Trophoblast cell (in vitro differentiated cells and primary cell): ENCODE data around the gene LDLRAD3.

ENCODE experiments used
- DNase-seq, 2 donors: peaks; one replicate each; pipeline ENCODE4 v3.0.0-alpha.2; 2016
- H2AFZ ChIP-seq: 2 replicates; pipeline ENCODE4 v1.6.1; 2013; ENCODE audit warnings: low read length, moderate library complexity, mild to moderate bottlenecking; ENCODE audit not compliant: insufficient read depth, poor library complexity
- H2AK5ac ChIP-seq: 2 replicates; pipeline ENCODE4 v1.6.1; 2013; ENCODE audit warnings: mild to moderate bottlenecking, low read length
- H2BK120ac ChIP-seq: 2 replicates; pipeline ENCODE4 v1.6.1; 2013; ENCODE audit warnings: low read length, mild to moderate bottlenecking, moderate library complexity; ENCODE audit not compliant: insufficient read depth, poor library complexity
- H2BK12ac ChIP-seq: 2 replicates; pipeline ENCODE4 v1.6.1; 2013; ENCODE audit warnings: mild to moderate bottlenecking, low read length, moderate library complexity
- H2BK5ac ChIP-seq: 2 replicates; pipeline ENCODE4 v1.6.1; 2013; ENCODE audit warnings: low read length, low read depth, moderate library complexity, mild to moderate bottlenecking; ENCODE audit not compliant: poor library complexity
- H3K14ac ChIP-seq: 2 replicates; pipeline ENCODE4 v1.6.1; 2013; ENCODE audit warnings: mild to moderate bottlenecking, low read length
- H3K18ac ChIP-seq: 2 replicates; pipeline ENCODE4 v1.6.1; 2013; ENCODE audit warnings: mild to moderate bottlenecking, low read length
- H3K23ac ChIP-seq: 2 replicates; pipeline ENCODE4 v1.6.1; 2013; ENCODE audit warnings: low read length
- H3K27ac ChIP-seq: 2 replicates; pipeline ENCODE4 v1.5.1; 2013; ENCODE audit warnings: low read depth, mild to moderate bottlenecking, inconsistent platforms, low read length, moderate library complexity
- H3K27me3 ChIP-seq: 2 replicates; pipeline ENCODE4 v1.6.1; 2013; ENCODE audit warnings: inconsistent platforms, mild to moderate bottlenecking, low read length, moderate library complexity; ENCODE audit not compliant: insufficient read depth
- H3K36me3 ChIP-seq, 2 experiments: 1 replicate in 1 of 2; 2 replicates in 1 of 2; pipeline ENCODE4 v1.6.1; 2013; ENCODE audit warnings: low read length in 2 of 2, mild to moderate bottlenecking in 2 of 2, moderate library complexity in 1 of 2; ENCODE audit not compliant: insufficient read depth in 2 of 2, control insufficient read depth in 1 of 2
- H3K4ac ChIP-seq: 2 replicates; pipeline ENCODE4 v1.6.1; 2013; ENCODE audit warnings: low read depth, mild to moderate bottlenecking, low read length, moderate library complexity
- H3K4me1 ChIP-seq, 2 experiments: 1 replicate in 1 of 2; 2 replicates in 1 of 2; pipeline ENCODE4 v1.6.1; 2013; ENCODE audit warnings: low read length in 2 of 2, mild to moderate bottlenecking in 2 of 2, moderate library complexity in 1 of 2; ENCODE audit not compliant: insufficient read depth in 2 of 2, control insufficient read depth in 1 of 2
- H3K4me2 ChIP-seq: 2 replicates; pipeline ENCODE4 v1.6.1; 2013; ENCODE audit warnings: inconsistent platforms, mild to moderate bottlenecking, low read length, moderate library complexity
- H3K4me3 ChIP-seq: 2 replicates; pipeline ENCODE4 v1.5.1; 2013; ENCODE audit warnings: mild to moderate bottlenecking, low read depth, low read length, inconsistent platforms
- H3K79me1 ChIP-seq: one replicate; pipeline ENCODE4 v1.6.1; 2013; ENCODE audit warnings: low read length
- H3K79me2 ChIP-seq: 2 replicates; pipeline ENCODE4 v1.6.1; 2013; ENCODE audit warnings: low read length, mild to moderate bottlenecking; ENCODE audit not compliant: control insufficient read depth, insufficient read depth, poor library complexity
- H3K9ac ChIP-seq: 2 replicates; pipeline ENCODE4 v1.6.1; 2013; ENCODE audit warnings: mild to moderate bottlenecking, low read length
- H3K9me3 ChIP-seq: 2 replicates; pipeline ENCODE4 v1.6.1; 2013; ENCODE audit warnings: low read depth, mild to moderate bottlenecking, control low read depth, inconsistent platforms, low read length; ENCODE audit not compliant: insufficient read depth
- H4K12ac ChIP-seq: 2 replicates; pipeline ENCODE4 v1.6.1; 2013; ENCODE audit warnings: low read depth, mild to moderate bottlenecking, low read length, moderate library complexity
- H4K8ac ChIP-seq: 2 replicates; pipeline ENCODE4 v1.6.1; 2013; ENCODE audit warnings: low read depth, mild to moderate bottlenecking, low read length, moderate library complexity
- H4K91ac ChIP-seq: one replicate; pipeline ENCODE4 v1.6.1; 2013; ENCODE audit warnings: low read depth, mild to moderate bottlenecking, low read length, moderate library complexity
- WGBS: extraction: QIAGEN DNeasy Blood & Tissue Kit; methylation state at CpG from one replicate; pipeline ENCODE4 v1.1.7; 2013; ENCODE audit warnings: missing lambda C conversion rate; ENCODE audit not compliant: insufficient read length, insufficient coverage; ENCODE audit errors: extremely low coverage; 5-methylcytosine and 5-hydroxymethylcytosine counted together

LDLRAD3 gene

GRCh38 chr11:36227044-36227443 is 283.2 kb downstream of the LDLRAD3 start:
- no peak overlapping the region for H4K91ac ChIP-seq
- H4K12ac ChIP-seq, result no peak overlapping the region
- H3K4me1 ChIP-seq, result peaks cover 9 to 13% of the 10 kb centered on the region in 2 experiments
- H3K79me1 ChIP-seq, result no peaks in the 10 kb centered on the region
- peaks cover 2% of the 10 kb centered on the region for H3K9me3 ChIP-seq
- H3K14ac ChIP-seq, result no peak overlapping the region
- H3K23ac ChIP-seq, result no peak overlapping the region
- H4K8ac ChIP-seq, result no peak overlapping the region
- no peaks in the 10 kb centered on the region for H3K79me2 ChIP-seq
- H3K9ac ChIP-seq, result no peak overlapping the region
- no peak overlapping the region for H2BK120ac ChIP-seq
- WGBS, result no CpG with 5 or more reads among the region's 15 CpGs
- H3K18ac ChIP-seq, result no peak overlapping the region
- peaks cover 0 to 3% of the 10 kb centered on the region in 2 experiments for H3K36me3 ChIP-seq
- H3K27ac ChIP-seq, result no peak overlapping the region
- H2BK12ac ChIP-seq, result no peak overlapping the region
- no peak overlapping the region for H3K4me3 ChIP-seq
- no peak overlapping the region for H2AFZ ChIP-seq
- no peak for DNase-seq
- H3K27me3 ChIP-seq, result no peaks in the 10 kb centered on the region
- H3K4ac ChIP-seq, result no peak overlapping the region
- H2BK5ac ChIP-seq, result no peak overlapping the region
- H3K4me2 ChIP-seq, result no peak overlapping the region
- no peak overlapping the region for H2AK5ac ChIP-seq

- Histone ChIP-seq H3K23ac (no peak overlapping the region), H3K9me3 (peaks cover 2% of the 10 kb centered on the region), H2AK5ac (no peak overlapping the region), H2AFZ (no peak overlapping the region), H3K36me3 (peaks cover 0 to 3% of the 10 kb centered on the region in 2 experiments), H4K91ac (no peak overlapping the region), H3K18ac (no peak overlapping the region), H3K14ac (no peak overlapping the region), H3K4me1 (peaks cover 9 to 13% of the 10 kb centered on the region in 2 experiments), H3K79me2 (no peaks in the 10 kb centered on the region), H3K9ac (no peak overlapping the region), H3K4ac (no peak overlapping the region), H4K8ac (no peak overlapping the region), H4K12ac (no peak overlapping the region), H2BK12ac (no peak overlapping the region), H3K27me3 (no peaks in the 10 kb centered on the region), H3K27ac (no peak overlapping the region), H3K4me2 (no peak overlapping the region), H2BK5ac (no peak overlapping the region), H2BK120ac (no peak overlapping the region), H3K79me1 (no peaks in the 10 kb centered on the region), H3K4me3 (no peak overlapping the region)
- no peak for DNase-seq
- WGBS, result no CpG with 5 or more reads among the region's 8 CpGs
These were observed 284.8 kb downstream of the LDLRAD3 start for GRCh38 chr11:36228689-36229088.

GRCh38 chr11:36229091-36229705 is 285.3 kb downstream of the LDLRAD3 start:
- Histone ChIP-seq H2AK5ac (no peak overlapping the region), H3K79me1 (no peaks in the 10 kb centered on the region)

GRCh38 chr11:36230779-36231699 is 287.2 kb downstream of the LDLRAD3 start:
- no peak overlapping the region for H4K12ac ChIP-seq
- no CpG with 5 or more reads among the region's 11 CpGs for WGBS

More at GRCh38 chr11:36229091-36229705, 285.3 kb downstream of the LDLRAD3 start:
- Histone ChIP-seq H2BK5ac (no peak overlapping the region), H3K27ac (no peak overlapping the region), H3K4me1 (peaks cover 9 to 13% of the 10 kb centered on the region in 2 experiments), H3K23ac (no peak overlapping the region), H3K4me2 (no peak overlapping the region), H4K8ac (no peak overlapping the region), H2BK120ac (peak overlapping the region; percentile 2), H3K9me3 (peaks cover 2% of the 10 kb centered on the region), H2AFZ (no peak overlapping the region), H3K27me3 (no peaks in the 10 kb centered on the region), H4K91ac (no peak overlapping the region), H4K12ac (no peak overlapping the region), H3K79me2 (no peaks in the 10 kb centered on the region), H3K36me3 (peaks cover 0 to 3% of the 10 kb centered on the region in 2 experiments), H3K18ac (no peak overlapping the region), H3K9ac (no peak overlapping the region), H2BK12ac (no peak overlapping the region), H3K4ac (no peak overlapping the region), H3K4me3 (no peak overlapping the region), H3K14ac (no peak overlapping the region)
- WGBS, result no CpG with 5 or more reads among the region's 12 CpGs
- DNase-seq, result no peak

More at GRCh38 chr11:36230779-36231699, 287.2 kb downstream of the LDLRAD3 start:
- Histone ChIP-seq H2AK5ac (no peak overlapping the region), H3K9me3 (peaks cover 2% of the 10 kb centered on the region), H4K91ac (no peak overlapping the region), H3K27ac (peak overlapping the region; percentile 3), H2BK12ac (no peak overlapping the region), H3K79me1 (no peaks in the 10 kb centered on the region), H3K4me3 (no peak overlapping the region), H2BK120ac (no peak overlapping the region), H3K27me3 (no peaks in the 10 kb centered on the region), H3K4ac (no peak overlapping the region), H2BK5ac (peak overlapping the region; percentile 43), H3K18ac (no peak overlapping the region), H3K14ac (no peak overlapping the region), H3K79me2 (no peaks in the 10 kb centered on the region), H3K4me2 (no peak overlapping the region), H3K4me1 (peaks cover 9 to 16% of the 10 kb centered on the region in 2 experiments), H3K23ac (no peak overlapping the region), H2AFZ (no peak overlapping the region), H4K8ac (no peak overlapping the region), H3K9ac (no peak overlapping the region), H3K36me3 (peaks cover 0 to 3% of the 10 kb centered on the region in 2 experiments)
- DNase-seq, result no peak
